Osteocyte (in vitro differentiated cells): ENCODE measurements around the gene TNFAIP2. TPM values are rescaled to one million over a fixed set of nuclear protein-coding genes. Genes with fewer than 3 reads are reported as not detected.

Experiments
- DNase-seq: peaks from one replicate; pipeline ENCODE4 v3.0.0; 2021; ENCODE audit warnings: mixed read lengths; ENCODE audit not compliant: unreplicated experiment; ENCODE audit errors: extremely low spot score
- H3K27ac Mint-ChIP-seq: one replicate; pipeline ENCODE4 v1.8.0; 2021; ENCODE audit warnings: mild to moderate bottlenecking, mixed read lengths; ENCODE audit not compliant: unreplicated experiment
- H3K27me3 Mint-ChIP-seq: one replicate; pipeline ENCODE4 v1.8.0; 2021; ENCODE audit warnings: mixed read lengths; ENCODE audit not compliant: unreplicated experiment
- H3K36me3 Mint-ChIP-seq: one replicate; pipeline ENCODE4 v1.8.0; 2021; ENCODE audit warnings: mixed read lengths; ENCODE audit not compliant: unreplicated experiment
- H3K4me1 Mint-ChIP-seq: one replicate; pipeline ENCODE4 v1.8.0; 2021; ENCODE audit warnings: mixed read lengths; ENCODE audit not compliant: unreplicated experiment
- H3K4me3 Mint-ChIP-seq: one replicate; pipeline ENCODE4 v1.8.0; 2021; ENCODE audit warnings: mild to moderate bottlenecking, moderate library complexity, mixed read lengths; ENCODE audit not compliant: unreplicated experiment
- H3K9me3 Mint-ChIP-seq: one replicate; pipeline ENCODE4 v1.8.0; 2021; ENCODE audit warnings: mixed read lengths; ENCODE audit not compliant: unreplicated experiment
- total RNA-seq: library from RNA; stranded (reverse); gene quantifications from 2 replicates; pipeline ENCODE4 v1.2.1, GENCODE V29; 2021
- TF ChIP-seq, protein P1 (sequence below): fragments of 200-600 bp; sonication (generic); IDR thresholded peaks from 2 replicates; pipeline ENCODE4 v1.5.0; 2021; ENCODE audit warnings: antibody characterized with exemption, mild to moderate bottlenecking, moderate library complexity

Gene TNFAIP2
- total RNA-seq, 1 donor from 2014 or later: 1.3 TPM

DNA sequence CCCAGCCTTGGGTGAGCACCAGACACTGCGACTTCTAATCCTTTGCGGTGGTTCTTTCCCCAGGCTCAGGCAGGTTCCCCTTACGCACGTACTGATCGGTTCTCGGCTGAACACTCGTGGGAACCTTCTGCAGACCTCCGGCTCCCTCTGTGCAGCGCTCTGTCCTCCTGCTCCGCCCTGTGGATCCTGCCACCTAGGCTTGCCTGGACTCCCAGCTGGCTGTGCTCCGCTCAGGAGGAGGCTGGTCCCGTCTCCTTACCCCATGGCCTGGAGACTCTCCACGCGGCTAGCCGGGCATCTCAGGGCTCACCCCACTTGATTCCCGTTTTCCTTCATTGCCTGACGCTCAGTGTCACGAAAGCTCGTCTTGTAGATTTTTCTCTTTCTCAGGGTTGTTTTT lies 34.7 kb downstream of the TNFAIP2 start:
- Mint-ChIP-seq H3K36me3 (no peaks in the 10 kb centered on the region), H3K27me3 (peaks cover 35% of the 10 kb centered on the region)
- no peak for DNase-seq

DNA sequence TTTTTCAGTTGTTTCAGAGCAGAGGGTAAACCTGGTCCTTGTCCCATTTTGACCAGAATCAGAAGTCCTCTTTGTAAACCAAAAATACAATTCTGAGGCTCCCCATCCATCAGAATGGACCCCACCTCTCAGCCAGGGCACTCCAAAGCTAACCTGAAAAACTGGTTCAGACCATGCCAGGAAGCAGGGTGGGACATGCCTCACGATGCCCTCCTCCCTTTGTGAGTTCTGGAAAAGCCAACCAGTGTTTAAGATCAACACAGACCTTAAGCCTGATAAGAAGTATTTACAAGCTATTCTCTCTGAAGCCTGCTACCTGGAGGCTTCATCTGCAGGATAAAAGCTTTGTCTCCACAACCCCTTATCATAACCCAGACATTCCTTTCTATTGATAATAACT lies 35.4 kb downstream of the TNFAIP2 start:
- Mint-ChIP-seq H3K27ac (no peak overlapping the region), H3K9me3 (no peaks in the 10 kb centered on the region), H3K27me3 (peaks cover 41% of the 10 kb centered on the region), H3K36me3 (no peaks in the 10 kb centered on the region), H3K4me3 (no peak overlapping the region), H3K4me1 (peaks cover 3% of the 10 kb centered on the region)
- TF ChIP-seq, protein P1, sequence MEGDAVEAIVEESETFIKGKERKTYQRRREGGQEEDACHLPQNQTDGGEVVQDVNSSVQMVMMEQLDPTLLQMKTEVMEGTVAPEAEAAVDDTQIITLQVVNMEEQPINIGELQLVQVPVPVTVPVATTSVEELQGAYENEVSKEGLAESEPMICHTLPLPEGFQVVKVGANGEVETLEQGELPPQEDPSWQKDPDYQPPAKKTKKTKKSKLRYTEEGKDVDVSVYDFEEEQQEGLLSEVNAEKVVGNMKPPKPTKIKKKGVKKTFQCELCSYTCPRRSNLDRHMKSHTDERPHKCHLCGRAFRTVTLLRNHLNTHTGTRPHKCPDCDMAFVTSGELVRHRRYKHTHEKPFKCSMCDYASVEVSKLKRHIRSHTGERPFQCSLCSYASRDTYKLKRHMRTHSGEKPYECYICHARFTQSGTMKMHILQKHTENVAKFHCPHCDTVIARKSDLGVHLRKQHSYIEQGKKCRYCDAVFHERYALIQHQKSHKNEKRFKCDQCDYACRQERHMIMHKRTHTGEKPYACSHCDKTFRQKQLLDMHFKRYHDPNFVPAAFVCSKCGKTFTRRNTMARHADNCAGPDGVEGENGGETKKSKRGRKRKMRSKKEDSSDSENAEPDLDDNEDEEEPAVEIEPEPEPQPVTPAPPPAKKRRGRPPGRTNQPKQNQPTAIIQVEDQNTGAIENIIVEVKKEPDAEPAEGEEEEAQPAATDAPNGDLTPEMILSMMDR: no peak
- no peak for DNase-seq

More for the DNA sequence above, 34.7 kb downstream of the TNFAIP2 start:
- Mint-ChIP-seq H3K4me3 (no peak overlapping the region), H3K27ac (no peak overlapping the region), H3K4me1 (peaks cover 3% of the 10 kb centered on the region), H3K9me3 (no peaks in the 10 kb centered on the region)
- TF ChIP-seq, protein P1: no peak

DNA sequence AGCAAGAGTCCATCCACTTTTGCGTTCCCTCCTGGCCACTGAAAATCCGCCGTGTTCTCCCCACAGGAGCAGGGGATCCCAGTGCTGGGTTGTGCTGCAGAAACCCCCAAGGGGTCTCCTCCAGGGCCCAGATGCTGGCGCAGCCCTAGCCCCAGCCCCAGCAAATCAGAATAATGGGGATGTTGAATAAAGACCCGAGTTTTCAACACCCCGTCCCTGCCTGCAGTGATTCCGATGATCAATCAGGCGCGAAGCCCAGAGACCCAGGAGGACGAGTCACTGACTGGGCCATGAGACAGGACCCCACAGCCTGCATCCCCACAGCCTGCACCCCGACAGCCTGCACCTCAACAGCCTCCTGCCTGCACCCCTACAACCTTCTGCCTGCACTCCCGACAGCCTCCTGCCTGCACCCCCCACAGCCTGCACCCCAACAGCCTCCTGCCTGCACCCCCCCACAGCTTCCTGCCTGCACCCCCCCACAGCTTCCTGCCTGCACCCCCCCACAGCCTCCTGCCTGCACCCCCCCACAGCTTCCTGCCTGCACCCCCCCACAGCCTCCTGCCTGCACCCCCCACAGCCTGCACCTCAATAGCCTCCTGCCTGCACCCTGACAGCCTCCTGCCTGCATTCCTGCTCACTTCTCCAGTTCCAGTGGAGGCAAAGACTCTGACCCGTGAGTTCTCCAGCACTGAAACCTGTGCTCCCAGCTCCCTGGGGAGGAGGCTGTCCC lies 37.2 kb downstream of the TNFAIP2 start:
- Mint-ChIP-seq H3K27me3 (peaks cover 50% of the 10 kb centered on the region), H3K4me1 (no peaks in the 10 kb centered on the region), H3K36me3 (no peaks in the 10 kb centered on the region), H3K9me3 (no peaks in the 10 kb centered on the region), H3K4me3 (no peak overlapping the region), H3K27ac (no peak overlapping the region)
- no peak for DNase-seq
- TF ChIP-seq, protein P1: no peak

DNA sequence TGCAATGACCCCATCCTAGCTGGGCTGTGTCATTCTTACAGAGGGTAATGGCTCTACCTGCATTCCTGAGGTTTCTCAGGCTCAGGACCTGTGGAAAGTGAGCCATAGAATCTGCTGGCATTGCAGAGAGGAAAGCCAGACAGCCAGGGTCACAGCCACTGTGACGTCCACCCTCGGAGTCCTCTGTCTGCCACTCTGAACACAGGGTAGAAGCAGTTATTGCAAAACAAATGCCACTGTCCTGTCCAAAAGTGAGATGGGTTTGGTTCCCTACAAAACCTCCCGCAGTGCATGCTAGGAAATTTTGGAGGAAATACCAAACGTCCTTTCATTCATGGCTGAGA lies 37.8 kb downstream of the TNFAIP2 start:
- Mint-ChIP-seq H3K27me3 (peaks cover 51% of the 10 kb centered on the region), H3K36me3 (no peaks in the 10 kb centered on the region), H3K4me1 (no peaks in the 10 kb centered on the region), H3K9me3 (no peaks in the 10 kb centered on the region), H3K27ac (no peak overlapping the region), H3K4me3 (no peak overlapping the region)
- no peak for DNase-seq
- TF ChIP-seq, protein P1: no peak

DNA sequence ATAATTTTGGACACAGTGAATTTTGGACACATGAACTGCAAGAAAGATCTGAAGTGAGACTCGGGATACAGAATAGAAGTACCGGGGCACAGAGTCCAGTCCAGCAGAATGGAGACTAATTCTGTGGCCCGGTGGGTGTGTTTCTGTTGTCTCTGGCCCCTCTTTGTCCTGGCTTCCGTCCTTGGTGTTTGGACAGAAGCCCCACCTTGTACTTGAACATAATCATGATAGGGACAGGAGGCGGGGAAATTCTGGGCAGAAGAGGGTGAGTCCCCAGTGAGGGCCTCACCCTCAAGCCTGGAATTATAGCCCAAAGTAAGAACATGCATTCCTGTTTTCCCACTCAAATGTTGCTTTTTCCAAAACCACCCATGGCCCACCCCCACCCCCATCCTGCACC lies 39.9 kb downstream of the TNFAIP2 start:
- Mint-ChIP-seq H3K4me1 (no peaks in the 10 kb centered on the region), H3K36me3 (no peaks in the 10 kb centered on the region), H3K9me3 (no peaks in the 10 kb centered on the region), H3K27ac (no peak overlapping the region), H3K4me3 (no peak overlapping the region), H3K27me3 (peaks cover 53% of the 10 kb centered on the region)
- DNase-seq: no peak
- TF ChIP-seq, protein P1: no peak
